Liver (tissue), 9 donors: ENCODE data around the gene SPEF1. TPM values are rescaled to one million over a fixed set of nuclear protein-coding genes. Genes with fewer than 3 reads are reported as not detected.

Experiments
- DNase-seq: peaks from one replicate; pipeline ENCODE4 v3.0.0-alpha.2; 2017; ENCODE audit warnings: low spot score
- H3K27ac ChIP-seq, 2 donors: one replicate each; pipeline ENCODE4 v1.7.0; 2013; ENCODE audit warnings: inconsistent platforms in 2 of 2, low read length in 2 of 2, control low read depth in 1 of 2, low read depth in 1 of 2, mild to moderate bottlenecking in 1 of 2
- H3K27me3 ChIP-seq, 4 donors: one replicate each; pipeline versions ENCODE4 v1.6.1 to v1.7.0; 2013; ENCODE audit warnings: low read length in 3 of 4, inconsistent platforms in 1 of 4, mild to moderate bottlenecking in 1 of 4, moderate library complexity in 1 of 4; ENCODE audit not compliant: control insufficient read depth in 4 of 4, insufficient read depth in 4 of 4
- H3K36me3 ChIP-seq, 4 donors: one replicate each; pipeline versions ENCODE4 v1.6.1 to v1.7.0; 2013; ENCODE audit warnings: low read length in 3 of 4, mild to moderate bottlenecking in 3 of 4, low read depth in 1 of 4, moderate library complexity in 1 of 4; ENCODE audit not compliant: control insufficient read depth in 4 of 4, insufficient read depth in 3 of 4
- H3K4me1 ChIP-seq, 4 donors: one replicate each; pipeline versions ENCODE4 v1.6.1 to v1.7.0; 2013; ENCODE audit warnings: low read length in 3 of 4, mild to moderate bottlenecking in 3 of 4, moderate library complexity in 1 of 4; ENCODE audit not compliant: control insufficient read depth in 4 of 4, insufficient read depth in 4 of 4
- H3K4me3 ChIP-seq, 3 donors: one replicate each; pipeline versions ENCODE4 v1.6.1 to v1.7.0; 2013; ENCODE audit warnings: low read length in 3 of 3, control low read depth in 1 of 3, low read depth in 1 of 3, mild to moderate bottlenecking in 1 of 3
- H3K9ac ChIP-seq, 2 donors: one replicate each; pipeline ENCODE4 v1.7.0; 2013; ENCODE audit warnings: low read length in 2 of 2, mild to moderate bottlenecking in 2 of 2, moderate library complexity in 2 of 2, control low read depth in 1 of 2, low read depth in 1 of 2
- H3K9me3 ChIP-seq, 4 donors: one replicate each; pipeline versions ENCODE4 v1.6.1 to v1.7.0; 2013; ENCODE audit warnings: low read length in 3 of 4; ENCODE audit not compliant: control insufficient read depth in 4 of 4
- FOXA1 ChIP-seq: IDR thresholded peaks from 2 replicates; pipeline ENCODE4 v1.6.1; 2016; ENCODE audit warnings: antibody characterized with exemption
- FOXA2 ChIP-seq: IDR thresholded peaks from 2 replicates; pipeline ENCODE4 v1.6.1; 2016; ENCODE audit warnings: antibody characterized with exemption
- GABPA ChIP-seq, 2 donors: IDR thresholded peaks in 1 of 2; conservative IDR thresholded peaks in 1 of 2; 2 replicates each; pipeline ENCODE4 v1.6.1; 2016; ENCODE audit warnings: antibody characterized with exemption in 2 of 2, mild to moderate bottlenecking in 1 of 2, moderate library complexity in 1 of 2
- HNF4A ChIP-seq, 2 donors: conservative IDR thresholded peaks; 2 replicates each; pipeline ENCODE4 v1.6.1; 2016; ENCODE audit warnings: antibody characterized with exemption in 2 of 2, mild to moderate bottlenecking in 2 of 2
- HNF4G ChIP-seq: IDR thresholded peaks from 2 replicates; pipeline ENCODE4 v1.6.1; 2016; ENCODE audit warnings: antibody characterized with exemption
- JUND ChIP-seq, 2 donors: IDR thresholded peaks; 2 replicates each; pipeline ENCODE4 v1.6.1; 2016; ENCODE audit warnings: antibody characterized with exemption in 2 of 2
- NR2F2 ChIP-seq: IDR thresholded peaks from 2 replicates; pipeline ENCODE4 v1.6.1; 2016; ENCODE audit warnings: antibody characterized with exemption
- RAD21 ChIP-seq, 2 donors: IDR thresholded peaks; 2 replicates each; pipeline ENCODE4 v1.6.1; 2016; ENCODE audit warnings: antibody characterized with exemption in 2 of 2, mild to moderate bottlenecking in 2 of 2
- RXRA ChIP-seq, 2 donors: IDR thresholded peaks; 2 replicates each; pipeline ENCODE4 v1.6.1; 2017 to 2018; ENCODE audit warnings: antibody characterized with exemption in 2 of 2, mild to moderate bottlenecking in 1 of 2
- SP1 ChIP-seq: IDR thresholded peaks from 2 replicates; pipeline ENCODE4 v1.6.1; 2018; ENCODE audit warnings: antibody characterized with exemption, mild to moderate bottlenecking
- TAF1 ChIP-seq: conservative IDR thresholded peaks from 2 replicates; pipeline ENCODE4 v1.6.1; 2016; ENCODE audit warnings: antibody characterized with exemption, mild to moderate bottlenecking
- YY1 ChIP-seq: IDR thresholded peaks from 2 replicates; pipeline ENCODE4 v1.6.1; 2016; ENCODE audit warnings: antibody characterized with exemption, mild to moderate bottlenecking
- WGBS: extraction: QIAGEN DNeasy Blood & Tissue Kit; methylation state at CpG from one replicate; pipeline ENCODE4 v1.1.7; 2013; 5-methylcytosine and 5-hydroxymethylcytosine counted together
- polyA plus RNA-seq, 2 donors: library from polyadenylated mRNA; stranded (reverse) in 1 of 2; unstranded in 1 of 2; fragments of 200-250 nt in 1 of 2; fragments of >200 nt in 1 of 2; fragmentation: Nextera tagmentation in 1 of 2; extraction: Ambion mirVana in 1 of 2; gene quantifications; one replicate each; pipeline versions ENCODE4 v1.2.1 to v1.2.3, GENCODE V29; 2013 to 2015
- total RNA-seq, 2 donors: library from RNA; depleted of rRNA; stranded (reverse); fragments of >200 nt; gene quantifications; one replicate each; pipeline ENCODE4 v1.2.3, GENCODE V29; 2014
- TF ChIP-seq, protein P1 (sequence below): fragments of 150-350 bp; IDR thresholded peaks from 2 replicates; pipeline ENCODE4 v1.5.1; 2017; ENCODE audit warnings: improper control_type of control experiment, low read depth, low read length; ENCODE audit not compliant: missing input control
- TF ChIP-seq, protein P2 (sequence below): IDR thresholded peaks from 2 replicates; pipeline ENCODE4 v1.6.1; 2016; ENCODE audit warnings: antibody characterized with exemption
- TF ChIP-seq, protein P3 (sequence below): IDR thresholded peaks from 2 replicates; pipeline ENCODE4 v1.6.1; 2016; ENCODE audit warnings: antibody characterized with exemption
- TF ChIP-seq, protein P4 (sequence below): IDR thresholded peaks from 2 replicates; pipeline ENCODE4 v1.6.1; 2016; ENCODE audit warnings: antibody characterized with exemption
- donor health status: healthy.
- donor health status: healthy.
- donor health status: healthy.
- donor health status: healthy.
- donor health status: healthy.

Gene SPEF1
- total and polyA plus RNA-seq, 4 donors = not detected

DNA sequence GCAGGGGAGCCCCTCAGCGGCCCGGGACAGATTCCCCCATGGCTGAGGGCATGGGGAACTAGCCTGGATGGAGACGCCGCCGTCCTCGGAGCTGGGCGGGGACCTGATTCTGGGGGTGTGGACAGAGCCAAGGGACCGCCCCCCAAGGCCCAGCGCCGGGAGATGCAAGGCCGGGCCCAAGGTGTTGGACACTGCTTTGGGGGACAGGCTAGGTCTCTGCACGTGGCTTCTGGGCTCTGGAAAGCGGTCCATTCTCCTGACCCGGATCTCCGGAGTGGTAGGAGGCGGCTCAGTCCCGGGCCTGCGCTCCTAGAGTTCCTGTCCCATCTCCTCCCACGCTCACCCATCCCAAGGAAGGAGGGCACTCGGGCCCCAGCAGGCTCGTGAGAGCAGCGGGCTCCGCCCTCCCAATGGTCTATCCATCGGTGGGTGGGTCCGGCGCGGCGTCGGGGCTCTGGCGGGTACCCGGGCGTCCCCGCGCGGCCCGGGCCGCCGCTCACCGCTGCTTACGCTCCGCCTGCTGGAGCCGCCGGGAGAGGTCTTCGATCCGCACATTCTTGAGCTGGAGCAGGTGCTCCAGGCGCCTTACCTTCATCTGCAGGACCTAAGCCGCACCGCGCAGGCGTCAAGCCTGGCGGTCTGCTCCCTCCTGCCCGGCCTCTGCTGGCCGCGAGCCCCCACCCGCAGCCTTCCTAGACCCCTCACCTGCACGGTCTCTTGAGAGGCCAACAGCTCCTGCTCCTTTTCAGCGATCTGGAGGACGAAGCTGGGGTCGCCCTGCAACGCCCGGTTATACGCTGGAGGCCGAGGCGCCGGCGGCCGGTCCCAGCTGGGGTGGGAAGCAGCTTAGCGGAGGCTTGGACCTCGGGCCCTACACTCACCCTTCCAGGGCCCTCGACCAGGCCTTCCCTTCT is 3.3 kb downstream of the SPEF1 start:
- no peak for DNase-seq
- H3K9ac ChIP-seq = no peak overlapping the region
- TF ChIP-seq, protein P1, sequence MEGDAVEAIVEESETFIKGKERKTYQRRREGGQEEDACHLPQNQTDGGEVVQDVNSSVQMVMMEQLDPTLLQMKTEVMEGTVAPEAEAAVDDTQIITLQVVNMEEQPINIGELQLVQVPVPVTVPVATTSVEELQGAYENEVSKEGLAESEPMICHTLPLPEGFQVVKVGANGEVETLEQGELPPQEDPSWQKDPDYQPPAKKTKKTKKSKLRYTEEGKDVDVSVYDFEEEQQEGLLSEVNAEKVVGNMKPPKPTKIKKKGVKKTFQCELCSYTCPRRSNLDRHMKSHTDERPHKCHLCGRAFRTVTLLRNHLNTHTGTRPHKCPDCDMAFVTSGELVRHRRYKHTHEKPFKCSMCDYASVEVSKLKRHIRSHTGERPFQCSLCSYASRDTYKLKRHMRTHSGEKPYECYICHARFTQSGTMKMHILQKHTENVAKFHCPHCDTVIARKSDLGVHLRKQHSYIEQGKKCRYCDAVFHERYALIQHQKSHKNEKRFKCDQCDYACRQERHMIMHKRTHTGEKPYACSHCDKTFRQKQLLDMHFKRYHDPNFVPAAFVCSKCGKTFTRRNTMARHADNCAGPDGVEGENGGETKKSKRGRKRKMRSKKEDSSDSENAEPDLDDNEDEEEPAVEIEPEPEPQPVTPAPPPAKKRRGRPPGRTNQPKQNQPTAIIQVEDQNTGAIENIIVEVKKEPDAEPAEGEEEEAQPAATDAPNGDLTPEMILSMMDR = no peak
- TF ChIP-seq YY1 = no peak
- no peak for TF ChIP-seq FOXA1
- no peak for TF ChIP-seq NR2F2
- TF ChIP-seq RAD21 (IDR thresholded peaks at IDR 0.05) = no peak
- TF ChIP-seq SP1 = no peak
- no peak for TF ChIP-seq HNF4G
- TF ChIP-seq HNF4A (conservative IDR thresholded peaks at IDR 0.05) = no peak
- no peak for TF ChIP-seq FOXA2
- no peak overlapping the region for H3K27ac ChIP-seq
- WGBS = 4% methylated on average over 70 of the region's 70 CpGs
- peaks cover 0 to 1% (median 0%) of the 10 kb centered on the region in 4 donors for H3K36me3 ChIP-seq
- H3K4me3 ChIP-seq = peak overlapping the region; percentile 46 to 49 (median 48)
- no peaks in the 10 kb centered on the region for H3K9me3 ChIP-seq
- H3K4me1 ChIP-seq = peaks cover 11 to 27% (median 20%) of the 10 kb centered on the region in 4 donors
- H3K27me3 ChIP-seq = no peaks in the 10 kb centered on the region

DNA sequence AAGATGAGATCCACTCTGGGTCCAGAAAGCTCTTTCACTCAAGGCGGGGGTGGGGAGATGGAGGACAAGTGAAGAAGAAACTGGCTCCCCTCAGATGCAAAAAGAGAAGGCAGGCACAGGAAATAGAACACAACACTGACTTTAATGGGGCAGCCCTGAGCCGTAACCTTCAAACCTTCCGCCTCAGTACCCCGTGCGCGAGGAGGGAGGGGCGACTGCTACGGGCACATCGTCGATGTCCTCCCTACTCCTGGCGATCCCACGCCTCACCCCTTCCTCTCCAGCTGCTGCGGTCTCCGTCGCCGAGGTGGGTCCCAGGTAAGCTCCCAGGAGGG is 3.9 kb downstream of the SPEF1 start:
- H3K27me3 ChIP-seq = no peaks in the 10 kb centered on the region
- DNase-seq = no peak
- H3K4me1 ChIP-seq = peaks cover 11 to 27% (median 20%) of the 10 kb centered on the region in 4 donors
- no peaks in the 10 kb centered on the region for H3K36me3 ChIP-seq
- 17% methylated on average over 16 of the region's 16 CpGs for WGBS
- no peak for TF ChIP-seq RXRA (IDR thresholded peaks at IDR 0.05)
- no peak for TF ChIP-seq YY1
- TF ChIP-seq, protein P2, sequence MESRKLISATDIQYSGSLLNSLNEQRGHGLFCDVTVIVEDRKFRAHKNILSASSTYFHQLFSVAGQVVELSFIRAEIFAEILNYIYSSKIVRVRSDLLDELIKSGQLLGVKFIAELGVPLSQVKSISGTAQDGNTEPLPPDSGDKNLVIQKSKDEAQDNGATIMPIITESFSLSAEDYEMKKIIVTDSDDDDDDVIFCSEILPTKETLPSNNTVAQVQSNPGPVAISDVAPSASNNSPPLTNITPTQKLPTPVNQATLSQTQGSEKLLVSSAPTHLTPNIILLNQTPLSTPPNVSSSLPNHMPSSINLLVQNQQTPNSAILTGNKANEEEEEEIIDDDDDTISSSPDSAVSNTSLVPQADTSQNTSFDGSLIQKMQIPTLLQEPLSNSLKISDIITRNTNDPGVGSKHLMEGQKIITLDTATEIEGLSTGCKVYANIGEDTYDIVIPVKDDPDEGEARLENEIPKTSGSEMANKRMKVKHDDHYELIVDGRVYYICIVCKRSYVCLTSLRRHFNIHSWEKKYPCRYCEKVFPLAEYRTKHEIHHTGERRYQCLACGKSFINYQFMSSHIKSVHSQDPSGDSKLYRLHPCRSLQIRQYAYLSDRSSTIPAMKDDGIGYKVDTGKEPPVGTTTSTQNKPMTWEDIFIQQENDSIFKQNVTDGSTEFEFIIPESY = no peak
- TF ChIP-seq, protein P1 = no peak
- TF ChIP-seq, protein P3, sequence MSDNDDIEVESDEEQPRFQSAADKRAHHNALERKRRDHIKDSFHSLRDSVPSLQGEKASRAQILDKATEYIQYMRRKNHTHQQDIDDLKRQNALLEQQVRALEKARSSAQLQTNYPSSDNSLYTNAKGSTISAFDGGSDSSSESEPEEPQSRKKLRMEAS = no peak
- no peak for TF ChIP-seq RAD21 (IDR thresholded peaks at IDR 0.05)
- TF ChIP-seq JUND (IDR thresholded peaks at IDR 0.05) = no peak
- no peak for TF ChIP-seq GABPA (IDR thresholded peaks at IDR 0.05 in 1 of 2, conservative IDR thresholded peaks at IDR 0.05 in 1 of 2)
- no peak for TF ChIP-seq TAF1
- TF ChIP-seq SP1 = no peak
- TF ChIP-seq, protein P4, sequence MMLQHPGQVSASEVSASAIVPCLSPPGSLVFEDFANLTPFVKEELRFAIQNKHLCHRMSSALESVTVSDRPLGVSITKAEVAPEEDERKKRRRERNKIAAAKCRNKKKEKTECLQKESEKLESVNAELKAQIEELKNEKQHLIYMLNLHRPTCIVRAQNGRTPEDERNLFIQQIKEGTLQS = no peak
- TF ChIP-seq NR2F2 = no peak
- no peak for TF ChIP-seq HNF4G
- no peak overlapping the region for H3K9ac ChIP-seq
- no peaks in the 10 kb centered on the region for H3K9me3 ChIP-seq
- H3K27ac ChIP-seq = no peak overlapping the region
- peak overlapping the region in 1 of 3 donors; percentile 49 for H3K4me3 ChIP-seq
